HG03196 (cell line): ENCODE measurements around the gene ZNF211.

Experiments used
- ATAC-seq: cut with Tn5 transposase; IDR thresholded peaks from one replicate; pipeline ENCODE4 v1.9.1; 2021; ENCODE audit not compliant: unreplicated experiment

ZNF211 gene

GRCh38 chr19:57632987-57633831 lies at the start of gene ZNF211:
ZNF211 (plus strand) TSS chr19:57633168; CDS start chr19:57633347, 179 bp downstream.
- peak; percentile 97 for ATAC-seq

- ATAC-seq = peak; percentile 73
Measured at GRCh38 chr19:57583521-57584416, 49.2 kb upstream of the ZNF211 start, which contains the start of gene ZIK1. ZIK1 (plus strand) TSS chr19:57584145; CDS start chr19:57584357, 212 bp downstream.

GRCh38 chr19:57587529-57587928 lies 45.4 kb upstream of the ZNF211 start:
- ATAC-seq = no peak

- no peak for ATAC-seq
Measured at GRCh38 chr19:57599377-57599760, 33.6 kb upstream of the ZNF211 start.

- ATAC-seq = peak; percentile 96
Measured at GRCh38 chr19:57599761-57600383, 33.1 kb upstream of the ZNF211 start, which contains the start of gene ZNF530. ZNF530 (plus strand) TSS chr19:57599885; CDS start chr19:57604346, 4,461 bp downstream.

- no peak for ATAC-seq
Measured at GRCh38 chr19:57606931-57607330, 26.0 kb upstream of the ZNF211 start.

- no peak for ATAC-seq
Measured at GRCh38 chr19:57611113-57611512, 21.9 kb upstream of the ZNF211 start.

- ATAC-seq = peak; percentile 98
Measured at GRCh38 chr19:57613941-57614743, 18.8 kb upstream of the ZNF211 start, which contains the start of gene ZNF134. ZNF134 (plus strand) TSS chr19:57614242; CDS start chr19:57619469, 5,227 bp downstream.

- no peak for ATAC-seq
Measured at GRCh38 chr19:57615346-57615745, 17.6 kb upstream of the ZNF211 start.

GRCh38 chr19:57620673-57621348 lies 12.2 kb upstream of the ZNF211 start:
- no peak for ATAC-seq

GRCh38 chr19:57623091-57623490 lies 9.9 kb upstream of the ZNF211 start:
- no peak for ATAC-seq

- no peak for ATAC-seq
Measured at GRCh38 chr19:57633832-57634131, 814 bp downstream of the ZNF211 start.

- no peak for ATAC-seq
Measured at GRCh38 chr19:57637379-57637778, 4.4 kb downstream of the ZNF211 start.

- ATAC-seq = no peak
Measured at GRCh38 chr19:57641715-57642234, 8.8 kb downstream of the ZNF211 start.

GRCh38 chr19:57642396-57643046 lies 9.6 kb downstream of the ZNF211 start:
- ATAC-seq = no peak

GRCh38 chr19:57643734-57644133 lies 10.8 kb downstream of the ZNF211 start:
- no peak for ATAC-seq

- ATAC-seq = no peak
Measured at GRCh38 chr19:57648331-57649003, 15.5 kb downstream of the ZNF211 start.

GRCh38 chr19:57651654-57651996 lies 18.7 kb downstream of the ZNF211 start:
- no peak for ATAC-seq

- no peak for ATAC-seq
Measured at GRCh38 chr19:57653689-57654088, 20.7 kb downstream of the ZNF211 start.
